Liver (tissue), 9 donors: Measurements from ENCODE around the gene LDHB. TPM values are rescaled to one million over a fixed set of nuclear protein-coding genes. Genes with fewer than 3 reads are reported as not detected.
A peak's percentile ranks its signal among the peaks of the same experiment; 100 is the strongest.

Experiments used
- DNase-seq: peaks from one replicate; pipeline ENCODE4 v3.0.0-alpha.2; 2017; ENCODE audit warnings: low spot score
- H3K27ac ChIP-seq, 2 donors: one replicate each; pipeline ENCODE4 v1.7.0; 2013; ENCODE audit warnings: inconsistent platforms in 2 of 2, low read length in 2 of 2, control low read depth in 1 of 2, low read depth in 1 of 2, mild to moderate bottlenecking in 1 of 2
- H3K27me3 ChIP-seq, 4 donors: one replicate each; pipeline versions ENCODE4 v1.6.1 to v1.7.0; 2013; ENCODE audit warnings: low read length in 3 of 4, inconsistent platforms in 1 of 4, mild to moderate bottlenecking in 1 of 4, moderate library complexity in 1 of 4; ENCODE audit not compliant: control insufficient read depth in 4 of 4, insufficient read depth in 4 of 4
- H3K36me3 ChIP-seq, 4 donors: one replicate each; pipeline versions ENCODE4 v1.6.1 to v1.7.0; 2013; ENCODE audit warnings: low read length in 3 of 4, mild to moderate bottlenecking in 3 of 4, low read depth in 1 of 4, moderate library complexity in 1 of 4; ENCODE audit not compliant: control insufficient read depth in 4 of 4, insufficient read depth in 3 of 4
- H3K4me1 ChIP-seq, 4 donors: one replicate each; pipeline versions ENCODE4 v1.6.1 to v1.7.0; 2013; ENCODE audit warnings: low read length in 3 of 4, mild to moderate bottlenecking in 3 of 4, moderate library complexity in 1 of 4; ENCODE audit not compliant: control insufficient read depth in 4 of 4, insufficient read depth in 4 of 4
- H3K4me3 ChIP-seq, 3 donors: one replicate each; pipeline versions ENCODE4 v1.6.1 to v1.7.0; 2013; ENCODE audit warnings: low read length in 3 of 3, control low read depth in 1 of 3, low read depth in 1 of 3, mild to moderate bottlenecking in 1 of 3
- H3K9ac ChIP-seq, 2 donors: one replicate each; pipeline ENCODE4 v1.7.0; 2013; ENCODE audit warnings: low read length in 2 of 2, mild to moderate bottlenecking in 2 of 2, moderate library complexity in 2 of 2, control low read depth in 1 of 2, low read depth in 1 of 2
- H3K9me3 ChIP-seq, 4 donors: one replicate each; pipeline versions ENCODE4 v1.6.1 to v1.7.0; 2013; ENCODE audit warnings: low read length in 3 of 4; ENCODE audit not compliant: control insufficient read depth in 4 of 4
- EGR1 ChIP-seq, 2 donors: IDR thresholded peaks; 2 replicates each; pipeline ENCODE4 v1.6.1; 2016 to 2018; ENCODE audit warnings: antibody characterized with exemption in 2 of 2, low read depth in 2 of 2
- FOXA1 ChIP-seq: IDR thresholded peaks from 2 replicates; pipeline ENCODE4 v1.6.1; 2016; ENCODE audit warnings: antibody characterized with exemption
- FOXA2 ChIP-seq: IDR thresholded peaks from 2 replicates; pipeline ENCODE4 v1.6.1; 2016; ENCODE audit warnings: antibody characterized with exemption
- GABPA ChIP-seq, 2 donors: IDR thresholded peaks in 1 of 2; conservative IDR thresholded peaks in 1 of 2; 2 replicates each; pipeline ENCODE4 v1.6.1; 2016; ENCODE audit warnings: antibody characterized with exemption in 2 of 2, mild to moderate bottlenecking in 1 of 2, moderate library complexity in 1 of 2
- HNF4A ChIP-seq, 2 donors: conservative IDR thresholded peaks; 2 replicates each; pipeline ENCODE4 v1.6.1; 2016; ENCODE audit warnings: antibody characterized with exemption in 2 of 2, mild to moderate bottlenecking in 2 of 2
- HNF4G ChIP-seq: IDR thresholded peaks from 2 replicates; pipeline ENCODE4 v1.6.1; 2016; ENCODE audit warnings: antibody characterized with exemption
- JUND ChIP-seq, 2 donors: IDR thresholded peaks; 2 replicates each; pipeline ENCODE4 v1.6.1; 2016; ENCODE audit warnings: antibody characterized with exemption in 2 of 2
- MAX ChIP-seq: IDR thresholded peaks from 2 replicates; pipeline ENCODE4 v1.6.1; 2016; ENCODE audit warnings: antibody characterized with exemption
- NR2F2 ChIP-seq: IDR thresholded peaks from 2 replicates; pipeline ENCODE4 v1.6.1; 2016; ENCODE audit warnings: antibody characterized with exemption
- RAD21 ChIP-seq, 2 donors: IDR thresholded peaks; 2 replicates each; pipeline ENCODE4 v1.6.1; 2016; ENCODE audit warnings: antibody characterized with exemption in 2 of 2, mild to moderate bottlenecking in 2 of 2
- REST ChIP-seq: IDR thresholded peaks from 2 replicates; pipeline ENCODE4 v1.6.1; 2016; ENCODE audit warnings: antibody characterized with exemption, mild to moderate bottlenecking
- RXRA ChIP-seq, 2 donors: IDR thresholded peaks; 2 replicates each; pipeline ENCODE4 v1.6.1; 2017 to 2018; ENCODE audit warnings: antibody characterized with exemption in 2 of 2, mild to moderate bottlenecking in 1 of 2
- SP1 ChIP-seq: IDR thresholded peaks from 2 replicates; pipeline ENCODE4 v1.6.1; 2018; ENCODE audit warnings: antibody characterized with exemption, mild to moderate bottlenecking
- TAF1 ChIP-seq: conservative IDR thresholded peaks from 2 replicates; pipeline ENCODE4 v1.6.1; 2016; ENCODE audit warnings: antibody characterized with exemption, mild to moderate bottlenecking
- YY1 ChIP-seq: IDR thresholded peaks from 2 replicates; pipeline ENCODE4 v1.6.1; 2016; ENCODE audit warnings: antibody characterized with exemption, mild to moderate bottlenecking
- WGBS: extraction: QIAGEN DNeasy Blood & Tissue Kit; methylation state at CpG from one replicate; pipeline ENCODE4 v1.1.7; 2013; 5-methylcytosine and 5-hydroxymethylcytosine counted together
- polyA plus RNA-seq, 2 donors: library from polyadenylated mRNA; stranded (reverse) in 1 of 2; unstranded in 1 of 2; fragments of 200-250 nt in 1 of 2; fragments of >200 nt in 1 of 2; fragmentation: Nextera tagmentation in 1 of 2; extraction: Ambion mirVana in 1 of 2; gene quantifications; one replicate each; pipeline versions ENCODE4 v1.2.1 to v1.2.3, GENCODE V29; 2013 to 2015
- total RNA-seq, 2 donors: library from RNA; depleted of rRNA; stranded (reverse); fragments of >200 nt; gene quantifications; one replicate each; pipeline ENCODE4 v1.2.3, GENCODE V29; 2014
- TF ChIP-seq, protein P1 (sequence below): IDR thresholded peaks from 2 replicates; pipeline ENCODE4 v1.6.1; 2016; ENCODE audit warnings: antibody characterized with exemption
- TF ChIP-seq, protein P2 (sequence below): IDR thresholded peaks from 2 replicates; pipeline ENCODE4 v1.6.1; 2016; ENCODE audit warnings: antibody characterized with exemption
- TF ChIP-seq, protein P3 (sequence below): fragments of 150-350 bp; IDR thresholded peaks from 2 replicates; pipeline ENCODE4 v1.5.1; 2017; ENCODE audit warnings: improper control_type of control experiment, low read depth, low read length; ENCODE audit not compliant: missing input control
- donor health status: healthy.
- donor health status: healthy.
- donor health status: healthy.
- donor health status: healthy.
- donor health status: healthy.

The LDHB gene
- total and polyA plus RNA-seq, 4 donors = 20.9 to 99.7 (median 42.3) TPM

- TF ChIP-seq SP1 (no peak), FOXA2 (no peak), HNF4A (conservative IDR thresholded peaks at IDR 0.05) (peak; percentile 29 to 38), FOXA1 (no peak), REST (no peak), HNF4G (no peak), TAF1 (no peak), RXRA (IDR thresholded peaks at IDR 0.05) (peak; percentile 42 to 46), RAD21 (IDR thresholded peaks at IDR 0.05) (peak; percentile 31 to 68), EGR1 (IDR thresholded peaks at IDR 0.05; ENCODE audit: low read depth in 2 of 2) (no peak), YY1 (peak; percentile 24), JUND (IDR thresholded peaks at IDR 0.05) (peak in 1 of 2 donors; percentile 32), MAX (no peak), GABPA (IDR thresholded peaks at IDR 0.05 in 1 of 2, conservative IDR thresholded peaks at IDR 0.05 in 1 of 2) (no peak), NR2F2 (peak; percentile 24)
- TF ChIP-seq, protein P1, sequence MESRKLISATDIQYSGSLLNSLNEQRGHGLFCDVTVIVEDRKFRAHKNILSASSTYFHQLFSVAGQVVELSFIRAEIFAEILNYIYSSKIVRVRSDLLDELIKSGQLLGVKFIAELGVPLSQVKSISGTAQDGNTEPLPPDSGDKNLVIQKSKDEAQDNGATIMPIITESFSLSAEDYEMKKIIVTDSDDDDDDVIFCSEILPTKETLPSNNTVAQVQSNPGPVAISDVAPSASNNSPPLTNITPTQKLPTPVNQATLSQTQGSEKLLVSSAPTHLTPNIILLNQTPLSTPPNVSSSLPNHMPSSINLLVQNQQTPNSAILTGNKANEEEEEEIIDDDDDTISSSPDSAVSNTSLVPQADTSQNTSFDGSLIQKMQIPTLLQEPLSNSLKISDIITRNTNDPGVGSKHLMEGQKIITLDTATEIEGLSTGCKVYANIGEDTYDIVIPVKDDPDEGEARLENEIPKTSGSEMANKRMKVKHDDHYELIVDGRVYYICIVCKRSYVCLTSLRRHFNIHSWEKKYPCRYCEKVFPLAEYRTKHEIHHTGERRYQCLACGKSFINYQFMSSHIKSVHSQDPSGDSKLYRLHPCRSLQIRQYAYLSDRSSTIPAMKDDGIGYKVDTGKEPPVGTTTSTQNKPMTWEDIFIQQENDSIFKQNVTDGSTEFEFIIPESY = no peak
- TF ChIP-seq, protein P2, sequence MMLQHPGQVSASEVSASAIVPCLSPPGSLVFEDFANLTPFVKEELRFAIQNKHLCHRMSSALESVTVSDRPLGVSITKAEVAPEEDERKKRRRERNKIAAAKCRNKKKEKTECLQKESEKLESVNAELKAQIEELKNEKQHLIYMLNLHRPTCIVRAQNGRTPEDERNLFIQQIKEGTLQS = peak; percentile 65
- TF ChIP-seq, protein P3, sequence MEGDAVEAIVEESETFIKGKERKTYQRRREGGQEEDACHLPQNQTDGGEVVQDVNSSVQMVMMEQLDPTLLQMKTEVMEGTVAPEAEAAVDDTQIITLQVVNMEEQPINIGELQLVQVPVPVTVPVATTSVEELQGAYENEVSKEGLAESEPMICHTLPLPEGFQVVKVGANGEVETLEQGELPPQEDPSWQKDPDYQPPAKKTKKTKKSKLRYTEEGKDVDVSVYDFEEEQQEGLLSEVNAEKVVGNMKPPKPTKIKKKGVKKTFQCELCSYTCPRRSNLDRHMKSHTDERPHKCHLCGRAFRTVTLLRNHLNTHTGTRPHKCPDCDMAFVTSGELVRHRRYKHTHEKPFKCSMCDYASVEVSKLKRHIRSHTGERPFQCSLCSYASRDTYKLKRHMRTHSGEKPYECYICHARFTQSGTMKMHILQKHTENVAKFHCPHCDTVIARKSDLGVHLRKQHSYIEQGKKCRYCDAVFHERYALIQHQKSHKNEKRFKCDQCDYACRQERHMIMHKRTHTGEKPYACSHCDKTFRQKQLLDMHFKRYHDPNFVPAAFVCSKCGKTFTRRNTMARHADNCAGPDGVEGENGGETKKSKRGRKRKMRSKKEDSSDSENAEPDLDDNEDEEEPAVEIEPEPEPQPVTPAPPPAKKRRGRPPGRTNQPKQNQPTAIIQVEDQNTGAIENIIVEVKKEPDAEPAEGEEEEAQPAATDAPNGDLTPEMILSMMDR = peak; percentile 56
- Histone ChIP-seq H3K27ac (no peak overlapping the region), H3K36me3 (no peaks in the 10 kb centered on the region), H3K27me3 (no peaks in the 10 kb centered on the region), H3K4me1 (peaks cover 3 to 11% (median 9%) of the 10 kb centered on the region in 4 donors), H3K4me3 (no peak overlapping the region), H3K9ac (no peak overlapping the region), H3K9me3 (no peaks in the 10 kb centered on the region)
- no peak for DNase-seq
- 22% methylated on average over 2 of the region's 2 CpGs for WGBS
These were observed 43.7 kb downstream of the LDHB start for GRCh38 chr12:21613931-21614330.
